NCI-H69 (cell line): Measurements from ENCODE around the gene CYP27B1.
A peak's percentile ranks its signal among the peaks of the same experiment; 100 is the strongest.

Experiments
- DNase-seq: peaks from one replicate; lab custom pipeline; 2025; lab: John Stamatoyannopoulos, UW

Gene CYP27B1

GRCh38 chr12:57765698-57766463, 997 bp downstream of the CYP27B1 start:
- DNase-seq, result peak; percentile 28

- DNase-seq, result peak; percentile 66
Measured at GRCh38 chr12:57765003-57765697, 1.7 kb downstream of the CYP27B1 start.

GRCh38 chr12:57764662-57765002, 2.2 kb downstream of the CYP27B1 start:
- peak; percentile 61 for DNase-seq

GRCh38 chr12:57763881-57764661, 2.8 kb downstream of the CYP27B1 start:
- DNase-seq, result no peak

- no peak for DNase-seq
Measured at GRCh38 chr12:57762463-57762862, 4.4 kb downstream of the CYP27B1 start.

GRCh38 chr12:57761391-57761998, 5.4 kb downstream of the CYP27B1 start:
- DNase-seq, result no peak

- no peak for DNase-seq
Measured at GRCh38 chr12:57760347-57760982, 6.4 kb downstream of the CYP27B1 start.

- peak; percentile 54 for DNase-seq
Measured at GRCh38 chr12:57759360-57759980, 7.4 kb downstream of the CYP27B1 start.

- no peak for DNase-seq
Measured at GRCh38 chr12:57758552-57759359, 8.1 kb downstream of the CYP27B1 start.

- DNase-seq, result no peak
Measured at GRCh38 chr12:57757771-57758170, 9.1 kb downstream of the CYP27B1 start.

GRCh38 chr12:57756406-57757341, 10.2 kb downstream of the CYP27B1 start:
- peak; percentile 68 for DNase-seq

- peak; percentile 83 for DNase-seq
Measured at GRCh38 chr12:57755454-57756372, 11.2 kb downstream of the CYP27B1 start.

GRCh38 chr12:57755194-57755453, 11.8 kb downstream of the CYP27B1 start:
- no peak for DNase-seq

- DNase-seq, result peak; percentile 97
Measured at GRCh38 chr12:57754411-57755193, 12.3 kb downstream of the CYP27B1 start, which contains the start of gene MARCHF9. Gene MARCHF9 (plus strand): TSS chr12:57755103. CDS start chr12:57755529, 426 bp downstream.

- DNase-seq, result no peak
Measured at GRCh38 chr12:57753756-57754337, 13.0 kb downstream of the CYP27B1 start.

GRCh38 chr12:57752668-57753000, 14.2 kb downstream of the CYP27B1 start:
- DNase-seq, result no peak
